ENCODE measurements around the gene RNASE7.

RNASE7 gene

GRCh38 chr14:21089271-21089670 is 47.1 kb downstream of the RNASE7 start:
- Histone ChIP-seq H3K9me3 (ENCODE audit: control insufficient read depth, insufficient read depth, low read length) (no peaks in the 10 kb centered on the region; the same call in 1 of the 2 replicates), H3K36me3 (ENCODE audit: insufficient read depth, low read length) (peaks cover 11% of the 10 kb centered on the region; the same call in 1 of the 2 replicates), H3K9ac (ENCODE audit: low read depth, low read length) (no peak overlapping the region), H3K4me1 (ENCODE audit: insufficient read depth, low read length) (peaks cover 11% of the 10 kb centered on the region)

DNA sequence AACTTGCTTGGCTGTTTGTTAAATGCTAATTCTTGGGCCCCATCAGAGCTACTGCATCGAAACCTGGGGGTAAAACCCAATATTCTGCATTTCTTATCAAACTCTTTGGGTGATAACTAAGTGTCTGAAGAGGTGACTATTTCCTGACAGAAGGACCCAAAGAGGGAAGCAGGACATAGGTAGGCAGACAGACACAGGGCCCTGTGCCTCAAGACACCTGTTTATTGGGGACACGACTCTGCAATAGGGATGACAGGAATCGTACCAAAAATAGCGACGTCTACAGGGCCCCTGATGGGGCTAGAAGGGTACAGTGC is 47.7 kb downstream of the RNASE7 start:
- peaks cover 11% of the 10 kb centered on the region; the same call in 1 of the 2 replicates for H3K36me3 ChIP-seq (ENCODE audit: insufficient read depth, low read length)

DNA sequence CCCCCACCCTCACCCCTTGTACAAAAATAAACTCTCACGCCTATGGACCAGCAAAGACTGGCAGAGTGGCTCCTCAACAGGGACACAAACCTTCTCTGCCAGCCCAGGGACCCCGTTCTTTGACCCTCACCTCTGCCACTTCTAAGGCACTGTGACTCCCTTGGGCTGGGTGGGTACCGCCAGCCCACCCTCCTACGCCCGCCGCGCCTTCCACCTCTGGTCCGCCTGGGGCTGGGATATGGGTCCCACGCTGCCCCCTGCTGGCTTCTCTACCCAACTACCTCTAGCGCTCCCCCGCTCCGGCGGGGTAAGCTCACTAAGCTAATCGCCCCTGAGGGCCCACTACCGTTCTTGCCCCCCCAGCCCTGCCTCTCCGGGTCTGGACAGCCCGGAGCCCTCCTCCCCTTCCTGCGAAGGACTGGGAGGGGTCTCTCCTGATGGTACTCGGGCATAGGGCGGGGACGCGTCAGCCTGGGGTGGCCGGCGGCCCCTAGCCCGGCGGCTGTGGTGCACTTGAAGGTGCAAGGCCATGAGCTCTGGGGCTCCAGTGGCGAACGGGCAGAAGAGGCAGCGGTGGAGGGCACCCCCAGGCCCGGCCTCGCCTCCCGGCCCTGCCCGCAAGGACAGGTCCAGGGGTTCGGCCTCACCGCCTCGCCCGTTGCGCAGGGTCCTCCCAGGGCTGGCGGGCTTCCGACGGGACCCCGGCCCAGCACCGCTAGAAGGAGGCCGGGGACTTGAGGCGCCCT is 48.2 kb downstream of the RNASE7 start:
- no peaks in the 10 kb centered on the region; the same call in 1 of the 2 replicates for H3K9me3 ChIP-seq (ENCODE audit: control insufficient read depth, insufficient read depth, low read length)
- peaks cover 11% of the 10 kb centered on the region; the same call in 1 of the 2 replicates for H3K36me3 ChIP-seq (ENCODE audit: insufficient read depth, low read length)
- no peak overlapping the region for H3K9ac ChIP-seq (ENCODE audit: low read depth, low read length)
- peaks cover 16% of the 10 kb centered on the region for H3K4me1 ChIP-seq (ENCODE audit: insufficient read depth, low read length)

More for the DNA sequence above, 47.7 kb downstream of the RNASE7 start:
- no peak overlapping the region for H3K9ac ChIP-seq (ENCODE audit: low read depth, low read length)
- no peaks in the 10 kb centered on the region; the same call in 1 of the 2 replicates for H3K9me3 ChIP-seq (ENCODE audit: control insufficient read depth, insufficient read depth, low read length)
- H3K4me1 ChIP-seq (ENCODE audit: insufficient read depth, low read length): peaks cover 11% of the 10 kb centered on the region

DNA sequence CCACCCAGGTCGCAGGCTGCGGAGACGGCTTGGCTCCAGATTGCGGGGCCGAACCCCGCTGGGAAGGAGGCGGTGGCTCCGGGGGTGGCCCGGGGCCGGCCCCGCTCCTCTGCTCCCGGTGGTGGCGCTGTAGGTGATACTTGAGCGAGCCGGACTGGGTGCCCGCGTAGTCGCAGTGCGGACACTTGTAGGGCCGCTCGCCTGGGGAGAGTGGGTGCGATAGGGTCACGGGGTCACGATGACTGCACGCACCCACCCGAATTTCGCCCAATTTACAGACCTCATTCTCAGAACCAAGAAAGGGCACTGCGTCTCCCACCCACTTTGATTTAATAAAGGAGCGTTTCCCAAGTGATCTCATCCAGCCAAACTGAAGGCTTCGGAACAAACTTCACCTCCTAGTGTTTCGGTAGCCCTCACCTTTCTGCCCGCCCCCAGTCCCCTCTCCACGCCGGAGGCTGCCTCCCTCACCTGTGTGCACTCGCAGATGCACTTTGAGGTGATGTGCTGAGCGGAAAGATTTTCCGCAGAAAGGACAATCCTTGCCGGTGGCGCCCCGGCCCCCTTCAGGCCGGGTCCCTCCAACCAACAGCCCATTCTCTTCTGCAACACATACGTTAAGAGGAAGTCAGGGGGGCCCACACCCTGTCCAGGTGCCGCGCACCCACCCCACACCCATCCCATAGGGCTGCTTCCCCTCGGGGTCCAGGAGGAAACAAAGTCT is 48.9 kb downstream of the RNASE7 start:
- Histone ChIP-seq H3K36me3 (ENCODE audit: insufficient read depth, low read length) (peaks cover 11% of the 10 kb centered on the region; the same call in 1 of the 2 replicates), H3K9me3 (ENCODE audit: control insufficient read depth, insufficient read depth, low read length) (no peaks in the 10 kb centered on the region; the same call in 1 of the 2 replicates), H3K4me1 (ENCODE audit: insufficient read depth, low read length) (peaks cover 16% of the 10 kb centered on the region), H3K9ac (ENCODE audit: low read depth, low read length) (no peak overlapping the region)

DNA sequence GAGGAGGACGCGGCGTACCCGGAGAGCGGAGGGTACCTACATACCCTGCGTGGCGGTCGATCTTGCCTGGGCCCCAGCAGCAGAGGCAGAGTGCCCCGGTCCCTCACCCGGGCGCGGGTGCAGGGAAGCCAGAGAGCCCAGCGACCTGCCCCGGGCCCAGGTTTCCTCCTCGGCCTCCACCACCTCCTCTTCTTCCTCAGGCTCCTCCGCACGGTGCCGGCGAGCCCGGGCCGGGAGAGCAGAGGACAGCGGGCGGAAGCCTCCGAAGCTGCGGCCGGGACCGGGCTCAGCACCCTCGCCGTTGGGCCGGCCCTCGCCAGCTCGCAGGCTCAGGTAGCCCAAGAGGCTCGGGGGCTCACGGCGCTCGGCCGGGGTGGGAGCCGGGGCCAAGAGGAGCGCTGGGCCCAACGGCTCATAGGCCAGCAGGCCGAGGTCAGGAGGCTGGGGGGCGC is 49.7 kb downstream of the RNASE7 start:
- Histone ChIP-seq H3K36me3 (ENCODE audit: insufficient read depth, low read length) (peaks cover 11% of the 10 kb centered on the region; the same call in 1 of the 2 replicates), H3K9ac (ENCODE audit: low read depth, low read length) (no peak overlapping the region), H3K9me3 (ENCODE audit: control insufficient read depth, insufficient read depth, low read length) (no peaks in the 10 kb centered on the region; the same call in 1 of the 2 replicates), H3K4me1 (ENCODE audit: insufficient read depth, low read length) (peaks cover 16% of the 10 kb centered on the region)

GRCh38 chr14:21092273-21093011 is 50.3 kb downstream of the RNASE7 start:
- no peak overlapping the region for H3K9ac ChIP-seq (ENCODE audit: low read depth, low read length)
- H3K36me3 ChIP-seq (ENCODE audit: insufficient read depth, low read length): peaks cover 11% of the 10 kb centered on the region; the same call in 1 of the 2 replicates
- peaks cover 16% of the 10 kb centered on the region for H3K4me1 ChIP-seq (ENCODE audit: insufficient read depth, low read length)
- H3K9me3 ChIP-seq (ENCODE audit: control insufficient read depth, insufficient read depth, low read length): no peaks in the 10 kb centered on the region; the same call in 1 of the 2 replicates

DNA sequence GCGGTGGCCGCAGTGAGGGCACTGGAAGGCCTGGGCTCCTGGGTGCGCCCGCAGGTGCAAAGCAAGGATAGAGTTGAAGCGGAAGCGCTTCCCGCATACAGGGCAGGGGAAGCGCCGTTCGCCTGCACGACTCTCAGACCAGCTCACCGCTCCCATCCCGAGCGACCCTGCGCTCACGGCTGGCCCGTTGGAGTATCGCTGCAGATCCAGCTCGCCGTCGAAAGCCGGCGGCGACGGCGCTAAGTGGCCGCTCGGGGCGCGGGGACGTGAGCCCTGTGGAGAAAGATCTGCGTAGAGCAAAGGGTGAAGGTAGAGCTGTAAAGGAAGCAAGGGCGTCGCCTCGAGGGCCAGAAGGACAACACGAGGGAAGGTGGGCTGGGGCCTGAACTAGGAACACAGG is 50.9 kb downstream of the RNASE7 start:
- Histone ChIP-seq H3K9ac (ENCODE audit: low read depth, low read length) (no peak overlapping the region), H3K4me1 (ENCODE audit: insufficient read depth, low read length) (peaks cover 16% of the 10 kb centered on the region), H3K36me3 (ENCODE audit: insufficient read depth, low read length) (peaks cover 11% of the 10 kb centered on the region; the same call in 1 of the 2 replicates), H3K9me3 (ENCODE audit: control insufficient read depth, insufficient read depth, low read length) (no peaks in the 10 kb centered on the region; the same call in 1 of the 2 replicates)
